Neural cell (in vitro differentiated cells): ENCODE measurements around the gene IQSEC2. TPM values are rescaled to one million over a fixed set of nuclear protein-coding genes. Genes with fewer than 3 reads are reported as not detected.

Experiments
- H2AFZ ChIP-seq: fragments of 200-600, 300-800 bp; sonication (generic), shearing (Covaris generic); 2 replicates; pipeline ENCODE4 v1.6.0; 2014; ENCODE audit warnings: low read depth, mild to moderate bottlenecking, antibody characterized with exemption, low read length, moderate library complexity
- H3F3A ChIP-seq: fragments of 200-600 bp; shearing (Covaris generic); 2 replicates; pipeline ENCODE4 v1.6.1; 2016; ENCODE audit warnings: mild to moderate bottlenecking, moderate library complexity, mixed read lengths, antibody characterized with exemption, low read length; ENCODE audit not compliant: insufficient read depth, poor library complexity, severe bottlenecking
- H3K27ac ChIP-seq: fragments of 200-600, 300-800 bp; sonication (generic), shearing (Covaris generic); 2 replicates; pipeline ENCODE4 v1.5.1; 2014; ENCODE audit warnings: mild to moderate bottlenecking, low read length, moderate library complexity
- H3K27me3 ChIP-seq: fragments of 300-800, 200-600 bp; sonication (generic), shearing (Covaris generic); 2 replicates; pipeline ENCODE4 v1.6.0; 2014; ENCODE audit warnings: mild to moderate bottlenecking, low read depth, low read length, moderate library complexity; ENCODE audit not compliant: insufficient read depth
- H3K36me3 ChIP-seq: fragments of 300-800, 200-600 bp; sonication (generic), shearing (Covaris generic); 2 replicates; pipeline ENCODE4 v1.5.1; 2014; ENCODE audit warnings: mild to moderate bottlenecking, antibody characterized with exemption, low read length, moderate library complexity; ENCODE audit not compliant: insufficient read depth
- H3K4me2 ChIP-seq: fragments of 300-800, 200-600 bp; sonication (generic), shearing (Covaris generic); 2 replicates; pipeline ENCODE4 v1.6.0; 2014; ENCODE audit warnings: mild to moderate bottlenecking, low read length
- H3K4me3 ChIP-seq: fragments of 300-800, 200-600 bp; sonication (generic), shearing (Covaris generic); 2 replicates; pipeline ENCODE4 v1.5.1; 2014; ENCODE audit warnings: mild to moderate bottlenecking, low read length, moderate library complexity
- H3K79me2 ChIP-seq: fragments of 200-600 bp; shearing (Covaris generic); replicated peaks from 2 replicates; pipeline ENCODE4 v1.6.0; 2014; ENCODE audit warnings: mild to moderate bottlenecking, low read length, moderate library complexity; ENCODE audit not compliant: insufficient read depth
- H3K9ac ChIP-seq: fragments of 300-800, 200-600 bp; sonication (generic), shearing (Covaris generic); 2 replicates; pipeline ENCODE4 v1.6.1; 2016; ENCODE audit warnings: mild to moderate bottlenecking, low read length, mixed read lengths
- H3K9me2 ChIP-seq: fragments of 200-600 bp; shearing (Covaris generic); 2 replicates; pipeline ENCODE4 v1.6.1; 2016; ENCODE audit warnings: mild to moderate bottlenecking, low read length, mixed read lengths; ENCODE audit not compliant: insufficient read depth
- H3K9me3 ChIP-seq: fragments of 200-600, 300-800 bp; sonication (generic), shearing (Covaris generic); 2 replicates; pipeline ENCODE4 v1.6.1; 2016; ENCODE audit warnings: mild to moderate bottlenecking, mixed run types, low read length, moderate library complexity, mixed read lengths
- H4K20me1 ChIP-seq: fragments of 200-600 bp; shearing (Covaris generic); 2 replicates; pipeline ENCODE4 v1.6.1; 2016; ENCODE audit warnings: mild to moderate bottlenecking, mixed run types; ENCODE audit not compliant: insufficient read depth
- EP300 ChIP-seq: fragments of 450-650 bp; conservative IDR thresholded peaks from 2 replicates; pipeline ENCODE4 v1.6.1; 2014; ENCODE audit warnings: antibody characterized with exemption, mild to moderate bottlenecking, moderate library complexity; ENCODE audit not compliant: poor library complexity, severe bottlenecking
- EZH2 ChIP-seq: fragments of 200-600, 300-800 bp; shearing (Covaris generic), sonication (generic); IDR thresholded peaks from 2 replicates; pipeline ENCODE4 v1.6.1; 2014; ENCODE audit warnings: antibody characterized with exemption, low read length, borderline replicate concordance, mild to moderate bottlenecking; ENCODE audit not compliant: insufficient read depth, poor library complexity, severe bottlenecking
- MXI1 ChIP-seq: fragments of 450-650 bp; conservative IDR thresholded peaks from 2 replicates; pipeline ENCODE4 v1.6.1; 2014; ENCODE audit warnings: antibody characterized with exemption, mild to moderate bottlenecking; ENCODE audit not compliant: poor library complexity, severe bottlenecking
- POLR2AphosphoS5 ChIP-seq: IDR thresholded peaks from 2 replicates; pipeline ENCODE4 v1.6.1; 2012
- RAD21 ChIP-seq: fragments of 450-650 bp; conservative IDR thresholded peaks from 2 replicates; pipeline ENCODE4 v1.6.1; 2014; ENCODE audit warnings: antibody characterized with exemption, mild to moderate bottlenecking, moderate library complexity
- REST ChIP-seq: IDR thresholded peaks from 2 replicates; pipeline ENCODE4 v1.6.1; 2012; ENCODE audit warnings: borderline replicate concordance
- SMC3 ChIP-seq: fragments of 450-650 bp; conservative IDR thresholded peaks from 2 replicates; pipeline ENCODE4 v1.6.1; 2014; ENCODE audit warnings: antibody characterized with exemption, mild to moderate bottlenecking, moderate library complexity; ENCODE audit not compliant: poor library complexity
- TAF1 ChIP-seq: IDR thresholded peaks from 2 replicates; pipeline ENCODE4 v1.6.1; 2012; ENCODE audit warnings: low read depth
- polyA plus RNA-seq: library from polyadenylated mRNA; depleted of rRNA; stranded (reverse); fragments of >200 nt; gene quantifications from 2 replicates; pipeline ENCODE4 v1.2.3, GENCODE V29; 2014
- TF ChIP-seq, protein P1 (sequence below): fragments of 450-650 bp; IDR thresholded peaks from 2 replicates; pipeline ENCODE4 v1.5.1; 2014; ENCODE audit warnings: antibody characterized with exemption, mild to moderate bottlenecking, moderate library complexity; ENCODE audit not compliant: poor library complexity, severe bottlenecking

IQSEC2 gene
- polyA plus RNA-seq, 1 donor from 2014 or later = 2.4 TPM

DNA sequence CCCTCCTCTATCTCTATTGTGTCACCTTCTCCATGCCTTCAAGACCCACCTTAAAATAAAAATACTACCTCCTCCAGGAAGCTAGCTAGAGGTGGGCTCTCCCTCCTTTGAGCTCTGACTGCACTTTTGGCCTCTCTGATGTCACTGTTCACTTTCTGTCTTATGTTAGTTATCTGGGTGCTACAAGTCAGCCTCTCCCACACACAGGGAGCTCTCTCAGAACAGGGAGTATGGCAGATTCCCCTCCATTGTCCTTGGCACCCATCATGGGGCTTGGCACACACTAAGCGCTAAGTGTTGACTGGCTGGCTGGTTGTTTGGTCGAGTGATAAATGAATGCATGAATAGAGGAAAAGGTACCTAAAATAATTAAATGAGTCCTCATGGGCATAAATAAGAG, 35.2 kb downstream of the IQSEC2 start:
- no peaks in the 10 kb centered on the region for H3K9me3 ChIP-seq

GRCh38 chrX:53244610-53245009, 36.8 kb downstream of the IQSEC2 start:
- H3F3A ChIP-seq = no peaks in the 10 kb centered on the region
- H3K27ac ChIP-seq = no peak overlapping the region
- no peak overlapping the region for H2AFZ ChIP-seq
- H3K9me3 ChIP-seq = no peaks in the 10 kb centered on the region
- H3K36me3 ChIP-seq = no peaks in the 10 kb centered on the region
- no peaks in the 10 kb centered on the region for H3K79me2 ChIP-seq
- H4K20me1 ChIP-seq = no peaks in the 10 kb centered on the region
- no peaks in the 10 kb centered on the region for H3K9me2 ChIP-seq
- H3K9ac ChIP-seq = no peak overlapping the region
- H3K4me2 ChIP-seq = no peak overlapping the region
- H3K4me3 ChIP-seq = no peak overlapping the region
- H3K27me3 ChIP-seq = no peaks in the 10 kb centered on the region
- TF ChIP-seq TAF1 (no peak), MXI1 (no peak), POLR2AphosphoS5 (no peak), EZH2 (no peak), RAD21 (no peak), REST (no peak), EP300 (no peak)
- TF ChIP-seq, protein P1, sequence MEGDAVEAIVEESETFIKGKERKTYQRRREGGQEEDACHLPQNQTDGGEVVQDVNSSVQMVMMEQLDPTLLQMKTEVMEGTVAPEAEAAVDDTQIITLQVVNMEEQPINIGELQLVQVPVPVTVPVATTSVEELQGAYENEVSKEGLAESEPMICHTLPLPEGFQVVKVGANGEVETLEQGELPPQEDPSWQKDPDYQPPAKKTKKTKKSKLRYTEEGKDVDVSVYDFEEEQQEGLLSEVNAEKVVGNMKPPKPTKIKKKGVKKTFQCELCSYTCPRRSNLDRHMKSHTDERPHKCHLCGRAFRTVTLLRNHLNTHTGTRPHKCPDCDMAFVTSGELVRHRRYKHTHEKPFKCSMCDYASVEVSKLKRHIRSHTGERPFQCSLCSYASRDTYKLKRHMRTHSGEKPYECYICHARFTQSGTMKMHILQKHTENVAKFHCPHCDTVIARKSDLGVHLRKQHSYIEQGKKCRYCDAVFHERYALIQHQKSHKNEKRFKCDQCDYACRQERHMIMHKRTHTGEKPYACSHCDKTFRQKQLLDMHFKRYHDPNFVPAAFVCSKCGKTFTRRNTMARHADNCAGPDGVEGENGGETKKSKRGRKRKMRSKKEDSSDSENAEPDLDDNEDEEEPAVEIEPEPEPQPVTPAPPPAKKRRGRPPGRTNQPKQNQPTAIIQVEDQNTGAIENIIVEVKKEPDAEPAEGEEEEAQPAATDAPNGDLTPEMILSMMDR = no peak

More for the DNA sequence above, 35.2 kb downstream of the IQSEC2 start:
- Histone ChIP-seq H3K79me2 (no peaks in the 10 kb centered on the region), H3K9me2 (no peaks in the 10 kb centered on the region), H3K4me2 (no peak overlapping the region), H3K4me3 (no peak overlapping the region), H2AFZ (no peak overlapping the region), H3K9ac (no peak overlapping the region), H4K20me1 (no peaks in the 10 kb centered on the region), H3K36me3 (no peaks in the 10 kb centered on the region), H3K27me3 (no peaks in the 10 kb centered on the region), H3F3A (no peaks in the 10 kb centered on the region), H3K27ac (no peak overlapping the region)
- TF ChIP-seq, protein P1 = no peak
- TF ChIP-seq EZH2 = no peak
- no peak for TF ChIP-seq RAD21
- no peak for TF ChIP-seq REST
- no peak for TF ChIP-seq EP300
- no peak for TF ChIP-seq POLR2AphosphoS5
- no peak for TF ChIP-seq MXI1
- TF ChIP-seq SMC3 = no peak
- TF ChIP-seq TAF1 = no peak
